CD4-positive, alpha-beta T cell treated with Interleukin-4 for 1 hour (primary cell): ENCODE results near the gene COL4A4.

Experiments used
- DNase-seq, 2 donors: peaks; one replicate each; pipeline ENCODE4 v3.0.0-alpha.2; 2020 to 2022

Gene COL4A4

GRCh38 chr2:226978300-226978699 lies 185.7 kb downstream of the COL4A4 start:
- DNase-seq = no peak

DNA sequence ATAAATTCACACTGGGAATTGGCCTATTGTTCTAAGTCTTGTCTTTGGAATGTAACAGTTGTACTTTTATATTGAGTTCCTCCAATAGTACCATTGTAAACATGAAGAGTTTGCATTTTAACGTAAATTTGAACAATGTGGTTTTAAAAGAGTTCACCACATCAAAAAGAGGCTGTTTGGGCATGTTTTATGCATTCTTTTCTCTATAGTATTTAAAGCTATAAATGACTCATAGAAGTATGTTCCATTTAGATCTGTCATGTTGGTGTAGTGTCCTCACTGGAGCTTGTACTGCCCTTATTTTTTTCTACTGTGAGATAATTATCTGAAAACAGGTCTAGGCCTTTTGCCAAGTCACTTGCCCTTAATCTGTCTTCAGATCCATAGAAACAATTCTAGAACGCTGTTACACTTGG lies 186.2 kb downstream of the COL4A4 start:
- DNase-seq = no peak

DNA sequence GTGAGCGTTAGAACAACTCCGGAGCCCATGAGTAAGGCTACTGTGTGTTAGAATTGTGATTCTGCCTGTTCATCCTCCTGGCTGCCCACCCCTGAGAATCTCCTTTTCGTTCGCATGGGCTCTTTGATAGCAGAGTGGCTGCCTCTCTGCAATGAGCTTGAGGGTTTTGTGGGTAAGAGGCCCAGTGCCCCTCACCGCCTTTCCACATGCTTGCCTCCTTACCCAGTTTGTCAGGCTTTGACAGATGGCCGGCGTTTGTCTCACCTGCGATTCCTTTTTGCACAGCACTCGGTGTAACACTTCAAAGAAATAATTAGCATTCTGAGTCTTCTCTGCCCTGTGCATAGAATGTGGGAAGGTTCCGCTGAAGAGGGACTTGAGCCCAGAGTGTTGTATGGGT lies 190.2 kb downstream of the COL4A4 start:
- DNase-seq = no peak

DNA sequence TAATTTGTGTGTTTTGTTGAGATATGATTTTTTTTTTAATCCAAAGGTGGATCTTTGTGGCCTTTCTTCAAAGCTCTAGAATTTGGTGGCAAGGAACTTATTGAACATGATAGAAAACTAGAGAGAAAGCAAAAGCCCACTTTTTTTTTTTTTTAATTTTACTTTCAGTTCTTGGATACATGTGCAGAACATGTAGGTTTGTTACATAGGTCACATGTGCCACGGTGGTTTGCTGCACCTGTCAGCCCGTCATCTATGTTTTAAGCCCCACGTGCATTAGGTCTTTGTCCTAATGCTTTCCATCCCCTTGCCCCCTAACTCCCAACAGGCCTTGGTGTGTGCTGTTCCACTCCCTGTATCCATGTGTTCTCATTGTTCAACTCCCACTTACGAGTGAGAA lies 192.2 kb downstream of the COL4A4 start:
- no peak for DNase-seq

DNA sequence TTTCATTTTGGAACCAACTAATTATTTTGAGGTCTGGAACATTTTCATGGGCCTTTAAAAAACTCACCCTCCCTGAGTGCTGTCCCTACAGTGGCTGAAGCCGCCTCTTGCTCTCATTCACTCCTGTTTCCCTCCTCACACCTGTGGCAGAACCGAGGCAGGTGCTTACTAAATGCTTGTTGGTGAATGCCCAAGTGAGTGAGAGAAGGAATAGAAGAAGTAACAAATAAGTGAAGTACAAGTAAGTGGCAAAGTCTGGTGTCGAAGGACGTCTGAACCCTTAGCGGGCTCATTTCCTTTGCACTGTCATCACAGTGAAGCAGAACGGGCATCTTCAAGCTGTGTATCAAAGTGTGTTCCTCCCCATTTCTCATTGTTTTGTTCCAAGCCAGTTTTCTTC lies 192.9 kb downstream of the COL4A4 start:
- peak in 1 of 2 donors; percentile 19 for DNase-seq

DNA sequence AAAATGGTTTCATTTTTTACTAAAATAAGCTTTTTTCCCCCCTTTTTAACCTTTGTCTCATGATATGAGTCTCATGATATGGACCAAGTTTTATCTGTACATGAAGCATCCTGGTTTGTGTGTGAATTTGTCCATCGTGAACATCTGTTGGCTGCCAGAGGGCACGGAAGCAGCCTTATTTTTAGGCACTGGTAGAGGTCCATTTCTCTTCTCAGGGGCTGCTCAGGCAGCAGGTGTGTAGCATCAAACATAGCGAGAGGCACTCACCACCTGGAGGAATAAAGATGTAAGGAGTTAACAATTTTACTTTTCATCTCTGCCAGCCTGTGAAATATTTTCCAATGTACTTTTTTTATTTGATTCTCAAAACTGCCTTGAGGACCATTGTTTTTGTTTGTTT lies 193.6 kb downstream of the COL4A4 start:
- DNase-seq = no peak

GRCh38 chr2:226969417-226970080 lies 194.5 kb downstream of the COL4A4 start:
- DNase-seq = no peak

GRCh38 chr2:226965376-226965775 lies 198.6 kb downstream of the COL4A4 start:
- DNase-seq = no peak

DNA sequence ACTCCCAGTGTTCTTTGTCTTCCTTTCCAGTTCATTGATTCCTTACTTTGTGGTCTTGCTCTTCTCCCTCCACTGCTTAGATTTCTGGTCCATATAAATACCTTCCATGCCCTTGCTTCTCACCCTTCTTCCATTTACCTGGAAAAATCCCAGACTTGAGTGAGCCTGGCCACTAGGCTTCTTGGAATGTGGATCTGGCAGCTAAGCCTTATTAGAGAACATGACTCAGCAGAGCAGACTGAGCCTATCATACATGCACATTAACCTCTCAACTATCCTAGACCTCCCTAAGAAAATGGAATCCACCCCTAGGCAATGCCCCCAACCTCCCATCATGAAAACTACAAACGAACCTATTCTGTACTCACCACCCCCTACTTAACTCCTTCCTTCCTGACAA lies 200.5 kb downstream of the COL4A4 start:
- DNase-seq = no peak

DNA sequence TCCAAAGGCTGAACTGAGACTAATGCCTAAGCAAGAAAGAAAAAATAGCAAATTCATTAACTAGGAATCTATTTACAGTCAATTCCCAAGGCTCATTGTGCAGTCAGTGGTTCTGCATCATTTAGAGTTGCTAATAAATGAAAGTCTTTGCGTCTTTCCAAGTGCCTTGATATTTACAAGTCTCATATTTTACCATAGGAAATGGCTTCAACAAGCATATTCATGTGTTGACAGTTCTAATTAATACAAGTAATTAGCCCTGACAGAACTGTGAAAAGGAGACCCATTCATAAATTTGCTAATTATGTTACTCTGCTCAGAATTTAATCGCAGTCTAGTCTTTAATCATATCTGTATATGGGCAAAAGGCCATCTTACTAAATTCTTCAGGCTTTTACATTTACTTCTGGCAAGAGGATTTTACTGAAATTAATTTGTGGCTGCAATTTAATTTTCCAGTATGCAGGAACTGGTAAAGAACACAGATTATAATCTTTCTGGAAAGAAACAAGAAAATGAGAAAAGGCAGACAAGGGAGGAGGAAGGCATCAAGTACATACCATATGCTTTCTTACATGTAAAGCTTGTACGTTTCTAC lies 201.7 kb downstream of the COL4A4 start:
- no peak for DNase-seq

GRCh38 chr2:226959418-226959817 lies 204.6 kb downstream of the COL4A4 start:
- no peak for DNase-seq

- DNase-seq = no peak
These were observed 207.3 kb downstream of the COL4A4 start for GRCh38 chr2:226956659-226957058.

GRCh38 chr2:226953826-226954225 lies 210.2 kb downstream of the COL4A4 start:
- DNase-seq = no peak

GRCh38 chr2:226953206-226953605 lies 210.8 kb downstream of the COL4A4 start:
- no peak for DNase-seq
